Thyroid gland (tissue), 4 donors: Measurements from ENCODE around the gene PSENEN. TPM values are rescaled to one million over a fixed set of nuclear protein-coding genes. Genes with fewer than 3 reads are reported as not detected.
"Not testable (repeated sequence)": the region's sequence is repeated elsewhere in the genome, so short reads cannot be mapped to it uniquely, and the experiment has no call there.

Experiments used
- DNase-seq, 2 donors: peaks; one replicate each; pipeline ENCODE4 v3.0.0-alpha.2; 2019
- H3K27ac ChIP-seq, 3 donors: fragments of 200-600 bp; sonication (generic); 1 replicate in 2 of 3; 2 replicates in 1 of 3; pipeline ENCODE4 v1.5.1; 2016 to 2019; ENCODE audit warnings: mild to moderate bottlenecking in 1 of 3, moderate library complexity in 1 of 3
- H3K27me3 ChIP-seq: fragments of 200-600 bp; sonication (generic); one replicate; pipeline ENCODE4 v1.5.1; 2019
- H3K36me3 ChIP-seq, 2 donors: fragments of 200-600 bp; sonication (generic); one replicate each; pipeline ENCODE4 v1.5.1; 2016 to 2019
- H3K4me1 ChIP-seq, 2 donors: fragments of 200-600 bp; sonication (generic); one replicate each; pipeline ENCODE4 v1.5.1; 2017 to 2019
- H3K4me3 ChIP-seq, 3 donors: fragments of 200-600 bp; sonication (generic); replicated peaks in 1 of 3; 1 replicate in 2 of 3; 2 replicates in 1 of 3; pipeline ENCODE4 v1.5.1; 2016; ENCODE audit warnings: mild to moderate bottlenecking in 1 of 3
- H3K9me3 ChIP-seq: fragments of 200-600 bp; sonication (generic); one replicate; pipeline ENCODE4 v1.5.1; 2017
- POLR2A ChIP-seq, 2 donors: fragments of 450-650 bp; IDR thresholded peaks; one replicate each; pipeline ENCODE4 v1.6.1; 2017; ENCODE audit warnings: antibody characterized with exemption in 2 of 2, mild to moderate bottlenecking in 2 of 2, moderate library complexity in 1 of 2
- WGBS, 2 donors: methylation state at CpG; one replicate each; pipeline ENCODE4 v1.1.5; 2017; 5-methylcytosine and 5-hydroxymethylcytosine counted together
- intact Hi-C: fragments of 100-400 bp; cut with DNase I; formaldehyde crosslinking; loops from one replicate; pipeline ENCODE4 v1.15.1; 2023
- total RNA-seq, 4 donors: library from RNA; depleted of rRNA; stranded (reverse); fragments of >200 nt; gene quantifications; one replicate each; pipeline ENCODE4 v1.2.3, GENCODE V29; 2016
- TF ChIP-seq, protein P1 (sequence below), 6 experiments: fragments of 200-600 bp in 3 of 6; fragments of 450-650 bp in 3 of 6; sonication (generic) in 3 of 6; IDR thresholded peaks; one replicate each; pipeline ENCODE4 v1.5.1; 2016 to 2019; ENCODE audit warnings: antibody characterized with exemption in 6 of 6, mild to moderate bottlenecking in 2 of 6, inconsistent platforms in 1 of 6, moderate library complexity in 1 of 6

PSENEN gene
- total RNA-seq, 4 donors from 2014 or later, result 34.0 to 73.8 (median 40.5) TPM

- no peak for DNase-seq
- no peaks in the 10 kb centered on the region for H3K9me3 ChIP-seq
- 93 to 99% methylated on average over 9 to 14 of the region's 14 CpGs for WGBS, 2 donors
- H3K4me1 ChIP-seq, result peaks cover 8 to 13% of the 10 kb centered on the region in 2 donors
- H3K27ac ChIP-seq, result no peak overlapping the region
- H3K27me3 ChIP-seq, result no peaks in the 10 kb centered on the region
- TF ChIP-seq, protein P1, sequence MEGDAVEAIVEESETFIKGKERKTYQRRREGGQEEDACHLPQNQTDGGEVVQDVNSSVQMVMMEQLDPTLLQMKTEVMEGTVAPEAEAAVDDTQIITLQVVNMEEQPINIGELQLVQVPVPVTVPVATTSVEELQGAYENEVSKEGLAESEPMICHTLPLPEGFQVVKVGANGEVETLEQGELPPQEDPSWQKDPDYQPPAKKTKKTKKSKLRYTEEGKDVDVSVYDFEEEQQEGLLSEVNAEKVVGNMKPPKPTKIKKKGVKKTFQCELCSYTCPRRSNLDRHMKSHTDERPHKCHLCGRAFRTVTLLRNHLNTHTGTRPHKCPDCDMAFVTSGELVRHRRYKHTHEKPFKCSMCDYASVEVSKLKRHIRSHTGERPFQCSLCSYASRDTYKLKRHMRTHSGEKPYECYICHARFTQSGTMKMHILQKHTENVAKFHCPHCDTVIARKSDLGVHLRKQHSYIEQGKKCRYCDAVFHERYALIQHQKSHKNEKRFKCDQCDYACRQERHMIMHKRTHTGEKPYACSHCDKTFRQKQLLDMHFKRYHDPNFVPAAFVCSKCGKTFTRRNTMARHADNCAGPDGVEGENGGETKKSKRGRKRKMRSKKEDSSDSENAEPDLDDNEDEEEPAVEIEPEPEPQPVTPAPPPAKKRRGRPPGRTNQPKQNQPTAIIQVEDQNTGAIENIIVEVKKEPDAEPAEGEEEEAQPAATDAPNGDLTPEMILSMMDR (IDR thresholded peaks at IDR 0.05), result no peak
- no peak for TF ChIP-seq POLR2A (IDR thresholded peaks at IDR 0.05)
- no peak overlapping the region for H3K4me3 ChIP-seq
- peaks cover 63% of the 10 kb centered on the region in 2 donors for H3K36me3 ChIP-seq
- intact Hi-C loops, result no loop called here
Observed at GRCh38 chr19:35722461-35722860, 23.0 kb upstream of the PSENEN start.

GRCh38 chr19:35722897-35723296 is 22.6 kb upstream of the PSENEN start:
- Histone ChIP-seq H3K27me3 (no peaks in the 10 kb centered on the region), H3K4me1 (peaks cover 8 to 13% of the 10 kb centered on the region in 2 donors), H3K9me3 (no peaks in the 10 kb centered on the region), H3K36me3 (peaks cover 67% of the 10 kb centered on the region in 2 donors), H3K4me3 (no peak overlapping the region), H3K27ac (no peak overlapping the region)
- DNase-seq, result no peak
- no peak for TF ChIP-seq POLR2A (IDR thresholded peaks at IDR 0.05)
- TF ChIP-seq, protein P1 (IDR thresholded peaks at IDR 0.05), result no peak
- intact Hi-C loops, result no loop called here
- 90 to 91% methylated on average over 14 to 15 of the region's 16 CpGs for WGBS, 2 donors

- Histone ChIP-seq H3K27ac (no peak overlapping the region), H3K4me1 (peaks cover 7 to 12% of the 10 kb centered on the region in 2 donors), H3K9me3 (no peaks in the 10 kb centered on the region), H3K27me3 (no peaks in the 10 kb centered on the region), H3K36me3 (peaks cover 75% of the 10 kb centered on the region in 2 donors), H3K4me3 (no peak overlapping the region)
- no peak for DNase-seq
- WGBS, 2 donors, result 95 to 97% methylated on average over 23 to 24 of the region's 24 CpGs
- TF ChIP-seq, protein P1 (IDR thresholded peaks at IDR 0.05), result no peak
- no peak for TF ChIP-seq POLR2A (IDR thresholded peaks at IDR 0.05)
- intact Hi-C loops, result no loop called here
Observed at GRCh38 chr19:35723671-35724070, 21.8 kb upstream of the PSENEN start.

- peaks cover 79 to 80% of the 10 kb centered on the region in 2 donors for H3K36me3 ChIP-seq
- DNase-seq, H3K4me3 ChIP-seq, H3K27ac ChIP-seq, H3K9me3 ChIP-seq, intact Hi-C loops, H3K27me3 ChIP-seq, H3K4me1 ChIP-seq: not testable (repeated sequence)
- WGBS, 2 donors, result 94 to 96% methylated on average over 7 of the region's 7 CpGs
Observed at GRCh38 chr19:35724132-35724531, 21.3 kb upstream of the PSENEN start.

- DNase-seq, result no peak
- H3K4me1 ChIP-seq, result peaks cover 0 to 3% of the 10 kb centered on the region in 2 donors
- intact Hi-C loops, result no loop called here
- 93 to 96% methylated on average over 12 of the region's 12 CpGs for WGBS, 2 donors
- TF ChIP-seq, protein P1 (IDR thresholded peaks at IDR 0.05), result no peak
- TF ChIP-seq POLR2A (IDR thresholded peaks at IDR 0.05), result no peak
- peaks cover 84% of the 10 kb centered on the region in 2 donors for H3K36me3 ChIP-seq
- no peak overlapping the region for H3K27ac ChIP-seq
- H3K9me3 ChIP-seq, result no peaks in the 10 kb centered on the region
- H3K27me3 ChIP-seq, result no peaks in the 10 kb centered on the region
- no peak overlapping the region for H3K4me3 ChIP-seq
Observed at GRCh38 chr19:35724560-35724959, 20.9 kb upstream of the PSENEN start.
